ENCODE measurements around the gene MAP3K14. TPM values are rescaled to one million over a fixed set of nuclear protein-coding genes. Genes with fewer than 3 reads are reported as not detected.
"Not testable (repeated sequence)": the region's sequence is repeated elsewhere in the genome, so short reads cannot be mapped to it uniquely, and the experiment has no call there.

Gene MAP3K14
- total RNA-seq, 4 donors from 2014 or later = 4.1 to 21.7 (median 6.2) TPM

DNA sequence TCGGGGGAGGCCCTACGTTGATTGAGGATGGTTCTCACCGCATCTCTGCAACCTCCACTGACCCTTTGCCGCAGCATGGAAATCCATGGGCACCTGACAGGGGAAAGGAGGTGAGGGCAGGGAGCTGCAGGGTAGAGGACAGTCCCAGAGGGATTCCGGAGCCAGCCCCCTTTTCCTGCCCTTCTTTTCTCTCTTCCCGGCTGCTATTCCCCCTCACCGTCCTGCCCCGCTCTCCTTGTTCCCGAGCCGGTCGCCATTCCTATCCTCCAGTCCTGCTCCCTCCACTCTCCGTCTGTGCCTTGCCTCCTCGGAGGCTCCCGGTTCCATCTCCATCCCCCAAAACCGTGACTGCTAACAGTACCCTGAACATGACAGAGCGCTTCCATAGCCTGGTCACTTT, 59.7 kb downstream of the MAP3K14 start:
- DNase-seq = no peak
- Histone ChIP-seq H3K27me3 (no peaks in the 10 kb centered on the region), H3K9me3 (no peaks in the 10 kb centered on the region), H3K4me1 (peaks cover 3 to 6% of the 10 kb centered on the region in 2 donors), H3K27ac (no peak overlapping the region), H3K4me3 (replicated peaks in 1 of 3) (no peak overlapping the region), H3K36me3 (no peaks in the 10 kb centered on the region)
- intact Hi-C loops (cut with DNase I) = no loop called here
- 73 to 84% methylated on average over 16 of the region's 16 CpGs for WGBS, 2 donors
- no peak for TF ChIP-seq POLR2A (IDR thresholded peaks at IDR 0.05)
- TF ChIP-seq, protein P1, sequence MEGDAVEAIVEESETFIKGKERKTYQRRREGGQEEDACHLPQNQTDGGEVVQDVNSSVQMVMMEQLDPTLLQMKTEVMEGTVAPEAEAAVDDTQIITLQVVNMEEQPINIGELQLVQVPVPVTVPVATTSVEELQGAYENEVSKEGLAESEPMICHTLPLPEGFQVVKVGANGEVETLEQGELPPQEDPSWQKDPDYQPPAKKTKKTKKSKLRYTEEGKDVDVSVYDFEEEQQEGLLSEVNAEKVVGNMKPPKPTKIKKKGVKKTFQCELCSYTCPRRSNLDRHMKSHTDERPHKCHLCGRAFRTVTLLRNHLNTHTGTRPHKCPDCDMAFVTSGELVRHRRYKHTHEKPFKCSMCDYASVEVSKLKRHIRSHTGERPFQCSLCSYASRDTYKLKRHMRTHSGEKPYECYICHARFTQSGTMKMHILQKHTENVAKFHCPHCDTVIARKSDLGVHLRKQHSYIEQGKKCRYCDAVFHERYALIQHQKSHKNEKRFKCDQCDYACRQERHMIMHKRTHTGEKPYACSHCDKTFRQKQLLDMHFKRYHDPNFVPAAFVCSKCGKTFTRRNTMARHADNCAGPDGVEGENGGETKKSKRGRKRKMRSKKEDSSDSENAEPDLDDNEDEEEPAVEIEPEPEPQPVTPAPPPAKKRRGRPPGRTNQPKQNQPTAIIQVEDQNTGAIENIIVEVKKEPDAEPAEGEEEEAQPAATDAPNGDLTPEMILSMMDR (IDR thresholded peaks at IDR 0.05) = no peak

DNA sequence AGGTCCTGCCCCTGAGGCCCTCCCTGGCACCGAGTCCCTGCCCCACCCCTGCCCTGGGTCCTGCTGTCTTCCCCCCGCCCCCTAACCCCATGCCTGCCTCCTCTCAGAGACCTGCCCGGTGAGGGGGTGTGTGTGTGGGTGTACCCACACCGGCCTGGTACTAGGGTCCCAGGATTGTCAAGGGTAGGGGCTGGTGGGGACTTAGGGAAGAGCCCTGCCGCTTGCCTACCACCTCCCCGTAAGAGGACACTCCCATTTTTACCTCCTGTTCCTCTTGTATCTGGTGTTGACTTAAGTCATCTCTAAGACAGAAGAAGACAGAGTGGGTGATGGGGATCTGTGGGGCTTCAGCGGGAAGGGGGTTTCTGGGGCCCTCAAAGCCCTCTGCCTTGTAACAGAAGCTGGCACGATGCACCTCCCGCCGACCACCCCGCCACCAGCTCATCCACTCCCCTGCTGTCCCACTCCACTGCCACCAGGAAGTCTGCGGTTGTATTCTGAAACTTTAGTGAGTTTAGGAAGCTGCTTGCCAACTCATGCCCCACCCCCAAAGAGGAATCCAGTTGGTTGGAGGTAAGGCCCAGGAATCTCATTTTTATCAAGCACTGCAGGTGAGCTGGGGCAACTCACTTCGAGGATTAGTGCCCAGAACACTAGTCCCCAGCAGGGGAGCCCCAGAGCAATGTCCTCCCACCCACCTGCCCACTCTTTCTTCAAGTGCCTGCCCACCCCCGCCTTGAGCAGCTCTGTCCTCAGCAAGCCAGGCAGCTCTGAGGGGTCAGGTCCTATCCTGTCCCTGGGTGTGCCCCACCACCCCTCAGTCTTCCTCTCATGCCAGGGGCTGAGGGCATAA, 60.5 kb downstream of the MAP3K14 start:
- Histone ChIP-seq H3K27me3 (no peaks in the 10 kb centered on the region), H3K36me3 (no peaks in the 10 kb centered on the region), H3K4me3 (replicated peaks in 1 of 3) (no peak overlapping the region), H3K27ac (no peak overlapping the region), H3K4me1 (peaks cover 2% of the 10 kb centered on the region in 2 donors), H3K9me3 (no peaks in the 10 kb centered on the region)
- intact Hi-C loops (cut with DNase I) = no loop called here
- DNase-seq = no peak
- whole genome bisulfite sequencing, 2 donors = 82 to 84% methylated on average over 9 to 10 of the region's 14 CpGs
- TF ChIP-seq, protein P1 (IDR thresholded peaks at IDR 0.05) = no peak
- no peak for TF ChIP-seq POLR2A (IDR thresholded peaks at IDR 0.05)

DNA sequence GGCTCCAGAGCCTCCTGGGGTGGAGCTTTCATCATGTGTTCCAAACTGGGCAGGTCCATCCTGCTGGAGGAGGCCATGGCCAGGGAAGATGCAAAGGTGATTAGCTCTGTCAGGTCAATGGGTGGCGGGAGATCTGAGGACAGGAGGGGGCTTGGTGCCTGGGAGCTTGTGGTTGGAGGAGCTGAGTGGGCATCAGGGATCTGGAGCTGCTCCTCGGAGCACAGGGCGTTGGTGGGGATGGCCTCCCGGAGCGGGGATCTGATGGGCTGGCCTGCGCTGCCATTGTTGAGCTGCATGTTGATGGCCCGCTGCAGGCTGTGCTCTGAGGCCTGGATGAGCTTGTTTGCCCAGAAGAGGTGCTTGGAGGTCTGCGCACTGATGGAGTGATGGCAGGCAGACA, 61.5 kb downstream of the MAP3K14 start:
- intact Hi-C loops (cut with DNase I) = no loop called here
- WGBS, 2 donors = 91 to 97% methylated on average over 8 of the region's 8 CpGs
- Histone ChIP-seq H3K4me1 (no peaks in the 10 kb centered on the region), H3K27me3 (no peaks in the 10 kb centered on the region), H3K9me3 (no peaks in the 10 kb centered on the region), H3K4me3 (replicated peaks in 1 of 3) (no peak overlapping the region), H3K27ac (no peak overlapping the region), H3K36me3 (no peaks in the 10 kb centered on the region)
- no peak for DNase-seq
- TF ChIP-seq, protein P1 (IDR thresholded peaks at IDR 0.05) = no peak
- TF ChIP-seq POLR2A (IDR thresholded peaks at IDR 0.05) = no peak

DNA sequence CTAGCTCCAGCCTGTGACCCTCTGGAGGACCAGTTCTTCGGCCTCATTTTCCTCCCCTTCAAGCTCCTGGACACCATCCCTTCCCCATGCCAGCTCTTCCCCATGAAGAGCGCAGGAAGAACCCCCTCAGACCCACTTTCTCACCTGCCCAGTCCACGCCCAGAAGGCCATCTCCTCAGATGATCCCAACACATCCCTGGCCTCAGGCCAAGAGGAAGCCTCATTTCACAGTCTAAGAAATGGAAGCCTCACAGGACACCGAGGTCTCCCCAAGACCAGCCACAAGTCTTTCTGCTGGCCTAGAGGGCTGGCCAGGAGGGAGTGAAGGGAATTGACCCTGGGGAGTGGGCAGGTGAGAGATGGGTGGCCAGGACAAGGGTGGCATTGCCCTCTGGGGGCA, 62.9 kb downstream of the MAP3K14 start:
- H3K9me3 ChIP-seq = no peaks in the 10 kb centered on the region
- WGBS, 2 donors = 90 to 99% methylated on average over 4 of the region's 4 CpGs
- TF ChIP-seq, protein P1 (IDR thresholded peaks at IDR 0.05) = no peak
- no peak for TF ChIP-seq POLR2A (IDR thresholded peaks at IDR 0.05)

DNA sequence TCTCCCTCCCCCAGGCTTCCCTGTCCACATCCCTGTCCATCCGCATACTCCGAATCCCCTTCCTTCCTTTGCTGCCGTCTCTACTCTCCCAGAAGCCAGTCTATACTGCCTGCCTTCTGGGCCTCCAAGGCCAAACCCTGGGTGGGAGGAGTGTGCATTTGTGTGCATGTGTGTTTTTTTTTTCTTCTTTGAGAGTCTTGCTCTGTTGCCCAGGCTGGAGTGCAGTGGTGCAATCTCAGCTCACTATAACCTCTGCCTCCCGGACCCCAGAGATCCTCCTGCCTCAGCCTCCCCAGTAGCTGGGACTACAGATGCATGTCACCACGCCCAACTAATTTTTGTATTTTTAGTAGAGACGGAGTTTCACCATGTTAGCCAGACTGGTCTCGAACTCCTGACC, 63.6 kb downstream of the MAP3K14 start:
- H3K9me3 ChIP-seq; H3K27ac ChIP-seq; H3K36me3 ChIP-seq; DNase-seq; intact Hi-C loops (cut with DNase I); H3K4me3 ChIP-seq (replicated peaks in 1 of 3); H3K4me1 ChIP-seq; H3K27me3 ChIP-seq: not testable (repeated sequence)
- WGBS, 2 donors = 87 to 94% methylated on average over 7 of the region's 7 CpGs

More for the DNA sequence above, 62.9 kb downstream of the MAP3K14 start:
- Histone ChIP-seq H3K36me3 (no peaks in the 10 kb centered on the region), H3K4me3 (replicated peaks in 1 of 3) (no peak overlapping the region), H3K27me3 (no peaks in the 10 kb centered on the region), H3K27ac (no peak overlapping the region), H3K4me1 (peaks cover 1 to 3% of the 10 kb centered on the region in 2 donors)
- DNase-seq = no peak
- intact Hi-C loops (cut with DNase I) = no loop called here

Data from thyroid gland (tissue), 4 donors.